GM19238 (cell line): ENCODE results near the gene TNFRSF9.
"Not testable (repeated sequence)": the region's sequence is repeated elsewhere in the genome, so short reads cannot be mapped to it uniquely, and the experiment has no call there.

Experiments
- DNase-seq: peaks from one replicate; pipeline ENCODE4 v3.0.0; 2011; ENCODE audit warnings: low spot score; ENCODE audit not compliant: insufficient read length

TNFRSF9 gene

DNA sequence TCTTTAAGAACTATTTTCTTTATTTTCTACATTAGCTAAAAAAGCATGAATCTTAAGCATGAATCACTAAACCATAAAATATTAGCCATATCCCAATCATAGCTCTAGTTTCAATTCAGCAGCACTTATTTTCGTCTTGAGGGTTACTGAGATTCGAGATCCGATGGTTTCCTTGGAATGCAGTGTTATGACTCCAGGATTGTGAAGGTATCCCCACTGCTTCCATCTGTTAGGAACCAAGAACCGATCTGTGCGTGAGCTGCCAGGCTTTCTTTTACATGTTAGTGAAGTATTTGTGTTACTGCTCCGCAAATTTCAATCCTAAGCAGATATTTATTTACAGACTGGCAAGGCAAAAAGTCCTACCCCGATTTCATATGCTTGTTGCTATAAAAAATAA is 18.8 kb downstream of the TNFRSF9 start:
- DNase-seq = no peak

DNA sequence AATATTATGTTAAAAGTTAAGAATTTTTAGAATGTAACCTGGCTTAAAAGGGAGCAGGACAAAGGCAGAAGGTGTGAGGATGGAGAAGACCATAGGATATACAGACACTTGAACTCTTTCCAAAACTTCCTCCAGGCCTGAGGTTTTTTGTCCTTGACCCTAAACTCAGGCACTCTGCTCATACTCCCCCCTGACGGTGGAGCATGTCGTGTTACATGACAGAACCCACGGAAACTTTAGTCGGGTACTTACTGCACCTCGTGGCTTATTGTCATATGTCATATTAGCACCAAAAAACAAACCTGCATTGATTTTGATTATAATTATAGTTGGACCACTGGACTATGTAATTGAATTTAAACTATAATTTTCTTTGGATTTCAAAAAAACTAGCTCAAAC is 20.8 kb downstream of the TNFRSF9 start:
- DNase-seq = no peak

DNA sequence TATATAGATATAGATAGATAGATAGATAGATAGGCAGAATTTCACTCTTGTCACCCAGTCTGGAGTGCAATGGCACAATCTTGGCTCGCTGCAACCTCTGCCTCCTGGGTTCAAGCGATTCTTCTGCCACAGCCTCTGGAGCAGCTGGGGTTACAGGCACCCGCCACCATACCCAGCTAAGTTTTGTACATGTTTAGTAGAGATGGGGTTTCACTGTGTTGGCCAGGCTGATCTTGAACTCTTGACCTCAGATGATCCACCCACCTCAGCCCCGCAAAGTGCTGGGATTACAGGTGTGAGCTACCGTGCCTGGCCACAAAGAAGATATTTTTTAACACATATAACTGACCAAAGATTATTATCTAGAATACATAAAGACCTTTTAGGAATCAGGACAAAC is 22.7 kb downstream of the TNFRSF9 start:
- not testable (repeated sequence) for DNase-seq

DNA sequence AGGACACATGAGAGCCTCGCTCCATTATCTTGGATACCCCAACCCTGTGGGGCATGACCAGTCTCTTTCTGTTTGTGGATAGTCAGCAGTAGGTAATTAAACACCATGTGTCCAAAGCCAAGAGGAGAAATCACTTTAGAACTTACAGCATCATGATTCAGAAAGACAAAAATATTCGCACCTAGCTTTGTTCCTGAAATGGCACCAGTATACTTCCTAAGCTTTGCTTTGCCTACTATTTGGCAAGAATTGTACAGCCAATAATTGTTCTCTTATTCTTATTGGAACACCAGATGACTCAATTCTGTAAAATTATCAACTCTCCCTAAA is 24.2 kb downstream of the TNFRSF9 start:
- no peak for DNase-seq

DNA sequence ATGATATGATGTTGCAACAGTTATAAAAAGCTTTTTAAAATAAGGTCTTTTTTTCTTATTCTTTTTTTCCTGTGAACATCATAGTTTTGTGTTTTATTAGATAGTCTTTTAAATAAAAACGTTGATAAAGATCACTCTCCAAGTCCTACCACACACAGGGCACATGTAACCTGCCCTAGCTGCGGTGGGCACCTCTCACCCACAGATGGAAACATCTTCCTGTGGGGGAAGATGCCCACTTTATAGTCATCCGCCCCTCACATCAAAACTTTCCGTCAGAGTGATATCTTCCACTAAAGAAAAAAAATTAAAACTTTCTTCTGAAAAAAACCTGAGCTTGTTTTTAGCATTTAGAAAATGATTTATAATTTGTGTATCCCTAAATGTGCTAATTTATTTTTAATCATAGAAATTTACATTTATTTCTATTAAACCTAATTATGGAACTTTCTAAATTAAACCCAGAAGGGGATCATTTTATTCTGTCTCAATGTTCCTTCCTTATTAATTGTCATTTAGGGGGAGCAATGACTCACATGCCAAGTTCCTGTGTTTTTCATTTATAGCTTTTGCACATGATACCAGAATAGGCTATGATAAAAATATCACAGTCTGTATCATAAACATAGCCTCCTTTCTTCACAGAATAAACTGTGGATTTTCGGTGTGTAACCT is 24.7 kb downstream of the TNFRSF9 start:
- no peak for DNase-seq

DNA sequence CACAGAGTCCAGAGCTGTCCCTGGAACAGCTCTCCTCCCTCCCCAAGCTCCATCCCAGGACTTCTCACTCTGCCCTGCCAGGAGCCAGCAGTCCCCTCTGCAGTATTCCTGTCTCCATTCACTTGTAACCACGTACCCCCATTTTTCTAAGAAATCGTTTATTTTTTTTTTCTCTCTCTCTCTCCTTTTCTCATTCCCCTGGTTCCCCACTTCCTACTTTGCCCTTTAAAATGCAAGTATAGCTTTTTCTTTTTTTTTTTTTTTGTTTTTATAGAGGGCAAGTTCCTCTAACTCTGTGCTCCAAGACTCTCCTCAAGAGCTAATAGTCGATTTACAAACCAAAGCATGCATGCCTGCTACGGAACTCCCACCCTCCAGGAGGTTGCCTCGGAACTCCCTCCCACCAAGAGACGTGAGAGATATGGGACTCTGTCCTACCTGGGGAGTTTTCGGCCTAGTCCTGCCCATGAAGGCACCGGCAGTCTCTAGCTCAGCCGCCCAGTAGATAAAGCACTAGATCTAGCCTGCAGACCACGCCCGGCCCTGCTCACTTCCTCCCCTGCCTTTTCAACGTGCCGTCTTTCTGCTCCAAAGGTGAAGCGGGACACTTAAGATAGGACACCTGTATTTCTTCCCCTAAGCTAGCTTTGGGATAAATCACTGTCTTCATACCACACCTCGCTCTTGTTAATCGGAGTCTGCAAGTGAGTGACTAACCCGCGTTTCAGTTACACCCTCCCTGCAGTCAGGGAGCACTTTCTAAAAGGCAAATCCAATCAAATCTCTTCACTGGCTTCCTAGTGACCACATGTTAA is 27.7 kb downstream of the TNFRSF9 start:
- peak; percentile 26 for DNase-seq

DNA sequence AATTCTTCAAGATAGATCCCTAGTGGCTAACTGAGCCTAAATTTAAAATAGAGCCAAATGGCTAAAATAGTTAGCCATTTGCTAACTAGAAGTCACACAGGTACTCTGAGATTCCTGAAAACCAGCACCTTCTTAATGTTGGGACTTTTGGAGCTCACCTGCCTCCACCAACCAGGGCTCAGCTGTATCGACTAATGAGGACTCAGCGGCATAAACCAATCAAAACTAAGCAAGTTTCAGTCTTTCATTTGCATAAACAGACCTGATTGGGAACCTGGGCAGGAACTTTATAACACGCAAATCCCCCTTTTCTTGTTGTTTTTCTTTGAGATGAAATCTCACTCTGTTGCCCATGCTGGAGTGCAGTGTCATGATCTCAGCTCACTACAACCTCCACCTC is 28.5 kb downstream of the TNFRSF9 start:
- DNase-seq = no peak

DNA sequence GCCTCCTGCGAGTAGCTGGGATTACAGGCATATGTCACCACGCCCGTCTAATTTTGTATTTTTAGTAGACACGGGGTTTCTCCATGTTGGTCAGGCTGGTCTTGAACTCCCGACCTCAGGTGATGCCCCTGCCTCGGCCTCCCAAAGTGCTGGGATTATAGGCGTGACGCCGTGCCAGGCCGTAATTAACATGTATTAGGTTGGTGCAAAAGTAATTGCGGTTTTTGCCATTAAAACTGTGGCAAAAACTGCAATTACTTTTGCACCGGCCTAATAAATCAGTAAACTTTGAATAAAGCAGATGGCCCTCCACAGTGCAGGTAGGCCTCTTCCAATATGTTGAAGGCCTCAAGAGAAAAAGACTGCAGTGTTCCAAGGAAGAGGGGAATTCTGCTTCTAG is 35.4 kb downstream of the TNFRSF9 start:
- no peak for DNase-seq

DNA sequence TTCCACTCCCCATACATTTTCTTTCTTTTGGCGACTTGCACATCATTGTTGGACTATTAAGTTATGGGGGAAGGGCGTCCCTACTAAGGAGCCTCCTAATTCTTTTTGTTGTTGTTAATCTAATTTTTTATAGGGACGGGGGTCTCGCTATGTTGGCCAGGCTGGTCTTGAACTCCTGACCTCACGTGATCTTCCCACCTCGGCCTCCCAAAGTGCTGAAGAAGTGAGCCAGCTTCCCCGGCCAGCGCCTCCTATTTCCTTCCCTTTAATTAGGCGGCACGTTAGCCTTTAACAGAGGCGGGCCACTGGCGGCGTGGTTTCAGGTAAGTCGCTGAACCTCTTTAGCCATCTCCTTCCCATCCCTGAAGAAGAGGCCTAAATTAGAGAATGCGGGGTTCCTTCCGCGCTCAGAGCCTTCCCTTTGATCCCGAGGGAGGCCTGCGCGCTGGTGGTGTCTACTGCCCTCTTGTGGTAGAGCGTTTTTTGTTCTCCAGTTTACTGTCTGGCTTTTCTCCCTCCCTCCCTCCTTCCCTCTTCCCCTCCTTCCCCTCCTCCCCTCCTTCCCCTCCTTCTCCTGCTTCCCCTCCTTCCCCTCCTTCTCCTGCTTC is 38.1 kb downstream of the TNFRSF9 start:
- peak; percentile 49 for DNase-seq

DNA sequence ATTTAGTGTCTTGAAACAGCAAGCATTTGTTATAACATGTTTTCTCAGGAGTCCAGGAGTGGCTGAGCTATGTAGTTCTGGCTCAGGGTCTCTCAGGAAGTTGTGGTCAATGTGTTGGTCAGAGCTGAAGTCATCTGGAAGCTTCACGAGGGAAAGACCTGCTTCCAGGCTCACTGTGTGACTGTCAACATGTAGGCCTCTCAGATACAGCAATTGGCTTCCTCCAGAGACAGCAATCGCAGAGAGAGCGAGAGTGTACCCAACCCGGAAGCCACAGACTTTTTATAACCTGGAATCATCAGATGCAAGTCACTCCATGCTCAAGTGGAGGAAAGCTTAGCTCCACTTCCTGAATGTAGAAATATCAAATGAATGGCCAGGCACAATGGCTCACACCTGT is 40.9 kb downstream of the TNFRSF9 start:
- DNase-seq = no peak

DNA sequence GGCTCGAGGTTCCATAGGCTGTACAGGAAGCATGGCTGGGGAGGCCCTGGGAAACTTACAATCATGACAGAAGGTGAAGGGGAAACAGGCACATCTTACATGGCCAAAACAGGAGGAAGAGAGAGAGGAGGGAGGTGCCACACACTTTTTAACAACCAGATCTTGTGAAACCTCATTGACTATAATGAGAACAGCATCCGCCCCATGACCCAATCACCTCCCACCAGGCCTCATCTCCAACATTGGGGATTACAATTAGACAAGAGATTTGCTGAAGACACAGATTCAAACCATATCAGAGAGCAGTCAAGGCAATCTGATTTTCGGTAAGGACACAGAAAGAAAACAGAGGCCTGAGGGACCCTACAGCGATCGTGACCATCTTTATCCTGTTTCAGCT is 41.7 kb downstream of the TNFRSF9 start:
- no peak for DNase-seq

DNA sequence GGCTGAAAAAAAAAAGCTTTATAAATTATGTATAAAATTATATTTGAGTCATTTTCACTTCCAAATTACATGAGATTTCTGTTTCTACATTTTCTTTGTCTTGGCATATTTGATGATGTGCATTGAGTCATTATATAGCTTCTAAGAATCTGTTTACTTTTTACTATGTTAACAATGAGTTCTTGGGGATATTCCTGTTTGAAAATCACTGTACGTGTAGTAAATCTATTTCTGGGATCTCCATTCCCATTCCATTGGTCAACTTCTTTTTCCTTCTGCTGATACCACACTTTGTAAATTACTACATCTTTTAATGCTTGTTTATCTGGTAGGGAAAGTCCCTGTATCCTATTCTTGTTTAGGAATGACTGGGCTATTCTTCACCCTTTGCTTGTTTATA is 43.6 kb downstream of the TNFRSF9 start:
- no peak for DNase-seq

DNA sequence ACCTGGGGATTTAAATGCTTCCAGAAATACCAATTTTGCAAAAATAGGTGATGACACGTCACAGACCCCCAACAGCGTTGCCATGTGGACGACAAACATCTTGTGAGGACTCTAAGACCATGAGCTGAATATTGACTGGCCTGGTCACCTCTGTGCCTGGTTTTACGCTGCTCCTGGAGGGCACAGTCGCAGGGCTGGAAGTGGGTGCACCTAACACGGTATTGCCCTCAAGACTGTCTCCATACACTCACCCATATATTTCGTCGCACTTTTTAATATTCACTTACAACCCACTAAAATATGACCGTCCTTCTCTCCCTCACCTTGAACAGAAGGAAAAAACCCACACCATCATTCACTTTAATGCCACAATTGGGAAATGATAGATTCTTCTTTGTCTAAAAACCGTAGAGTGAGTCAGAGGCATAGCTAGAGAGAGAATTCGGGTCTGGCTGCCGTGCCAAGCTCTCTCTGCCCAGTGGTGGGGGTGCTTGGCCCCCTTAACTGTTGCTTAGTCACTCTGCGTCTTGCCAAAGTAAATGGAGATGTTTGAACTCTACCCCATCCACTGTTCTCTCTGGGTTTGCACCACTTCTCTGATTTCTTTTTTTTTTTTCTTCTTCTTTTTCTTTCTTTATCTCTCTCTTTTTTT is 47.0 kb downstream of the TNFRSF9 start:
- no peak for DNase-seq

DNA sequence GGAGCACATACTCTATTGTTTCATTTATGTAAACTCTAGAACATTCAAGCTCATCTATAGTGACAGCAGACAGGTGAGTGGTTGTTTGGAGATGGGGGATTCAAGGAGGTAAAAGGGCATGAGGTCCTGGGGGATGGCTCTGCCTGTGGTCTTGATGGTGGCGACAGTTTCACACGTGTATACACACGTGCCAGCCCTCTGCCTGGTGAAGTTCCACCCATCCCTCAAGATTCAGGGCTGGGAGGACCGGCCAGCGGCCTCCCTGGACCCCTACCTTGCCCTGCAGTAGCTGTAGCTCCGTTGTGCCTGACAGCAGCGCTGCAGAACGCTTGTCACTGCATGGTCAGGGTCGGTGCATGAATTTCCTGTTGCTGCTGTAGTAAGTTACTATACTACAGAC is 48.8 kb downstream of the TNFRSF9 start:
- no peak for DNase-seq

DNA sequence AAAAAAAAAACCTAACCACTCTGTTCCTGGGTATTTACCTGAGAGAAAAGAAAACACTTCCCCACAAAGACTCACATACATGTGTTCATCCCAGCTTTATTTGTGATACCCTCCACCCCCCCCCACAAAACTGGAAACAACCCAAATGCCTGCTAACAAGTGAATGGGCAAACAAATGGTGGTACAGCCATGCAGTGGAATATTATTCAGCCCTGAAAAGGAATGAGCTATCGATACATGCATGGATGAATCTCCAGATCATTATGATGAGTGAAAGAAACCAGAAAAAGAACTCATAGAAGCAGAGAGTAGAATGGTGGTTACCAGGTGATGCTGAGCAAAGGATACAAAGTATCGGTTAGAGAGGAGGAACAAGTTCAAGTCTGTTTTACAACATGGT is 49.8 kb downstream of the TNFRSF9 start:
- DNase-seq = no peak

DNA sequence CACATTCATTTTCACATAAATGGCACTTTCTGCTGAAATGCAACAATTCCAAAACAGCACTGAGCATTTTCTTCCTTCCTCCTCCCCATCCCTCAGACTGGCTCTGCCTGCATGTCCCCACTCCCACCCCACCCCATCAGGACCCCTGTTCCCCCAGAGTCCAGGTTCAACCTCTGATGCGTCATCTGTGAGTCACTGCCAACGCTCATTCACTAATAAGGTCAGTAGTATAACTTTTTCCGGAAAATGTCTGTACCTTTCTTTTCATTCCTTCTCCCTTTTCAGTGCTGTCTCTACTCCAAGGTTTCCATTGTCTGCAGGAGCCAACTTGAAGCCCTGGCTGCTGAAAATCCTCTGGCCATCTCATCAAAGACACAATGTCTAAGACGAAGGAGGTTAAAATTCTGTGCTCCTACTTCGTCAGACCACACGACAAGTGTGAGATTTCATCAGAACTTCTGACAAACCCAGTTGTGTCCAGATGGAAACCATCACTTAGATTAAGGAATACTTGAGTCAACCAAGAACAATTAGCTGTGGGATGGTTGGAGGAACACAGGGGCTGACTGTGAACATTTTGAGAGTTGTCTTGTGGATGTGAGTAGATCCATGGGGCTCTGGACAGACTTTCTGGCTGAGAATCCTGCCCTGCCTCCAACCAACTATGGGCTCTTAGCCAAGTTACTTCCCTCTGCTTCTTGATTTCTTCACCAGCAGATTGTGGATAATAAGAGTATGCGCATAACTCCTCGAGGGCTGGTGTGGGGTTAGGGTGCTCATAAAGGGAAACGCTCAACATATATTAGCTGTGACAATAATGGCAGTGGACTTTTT is 52.2 kb downstream of the TNFRSF9 start:
- DNase-seq = no peak

DNA sequence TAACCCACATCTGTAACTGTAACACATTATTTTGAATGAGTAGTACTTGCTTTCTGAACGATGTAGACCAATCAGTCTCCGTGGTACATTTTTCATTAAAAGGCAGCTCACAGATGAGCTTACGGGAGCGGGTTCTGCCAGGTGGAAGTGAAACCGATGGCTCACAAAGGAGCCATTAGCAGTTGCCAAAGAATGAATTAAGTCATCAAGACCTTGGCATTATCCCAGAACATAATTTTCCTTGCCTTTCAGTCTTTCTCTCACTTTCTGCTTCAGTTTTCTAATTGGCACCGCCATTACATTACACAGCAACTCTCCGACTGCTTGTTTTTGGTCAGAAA is 54.3 kb downstream of the TNFRSF9 start:
- DNase-seq = no peak

DNA sequence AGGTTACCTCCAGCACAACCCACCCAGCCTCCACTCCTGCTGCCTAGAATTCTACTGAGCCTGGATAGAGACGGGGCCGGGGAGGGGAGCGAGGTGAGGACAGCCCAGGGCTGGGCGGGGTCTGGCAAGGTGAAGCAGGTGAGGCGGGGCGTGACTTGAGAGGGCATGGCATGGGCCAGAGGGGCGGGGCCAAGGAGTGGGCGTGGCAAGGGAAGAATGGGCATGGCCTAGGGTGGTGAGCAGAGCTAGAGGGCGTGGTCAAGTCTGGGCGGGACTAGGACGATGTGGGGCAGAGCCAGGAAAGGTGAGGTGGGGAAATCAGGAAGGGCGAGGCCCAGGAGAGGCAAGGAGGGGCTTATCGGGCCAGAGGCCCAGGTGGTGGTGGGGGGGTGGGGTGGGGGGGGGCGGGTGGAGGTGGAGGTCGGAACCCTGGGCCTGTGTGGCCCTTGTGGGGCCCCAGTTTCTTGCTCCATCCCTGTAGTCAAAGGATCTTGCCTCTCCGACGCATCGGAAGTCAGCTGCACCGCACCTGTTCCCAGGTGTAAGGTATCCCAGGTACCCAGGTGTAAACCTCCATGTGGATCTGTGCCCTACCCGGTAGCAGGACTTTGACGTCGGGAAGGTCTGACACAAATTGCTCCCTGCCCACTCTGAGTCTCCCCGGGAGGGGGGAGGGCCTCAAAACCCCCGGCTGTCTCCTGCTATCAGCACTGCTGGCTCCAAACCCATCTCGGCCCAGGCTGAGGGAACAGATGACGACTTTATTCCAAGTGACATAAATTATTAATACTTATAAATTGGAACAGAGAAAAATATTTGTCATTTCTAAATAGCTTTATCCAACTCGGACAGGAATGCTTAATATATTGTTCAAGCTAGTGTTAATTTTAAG is 54.9 kb downstream of the TNFRSF9 start:
- no peak for DNase-seq

DNA sequence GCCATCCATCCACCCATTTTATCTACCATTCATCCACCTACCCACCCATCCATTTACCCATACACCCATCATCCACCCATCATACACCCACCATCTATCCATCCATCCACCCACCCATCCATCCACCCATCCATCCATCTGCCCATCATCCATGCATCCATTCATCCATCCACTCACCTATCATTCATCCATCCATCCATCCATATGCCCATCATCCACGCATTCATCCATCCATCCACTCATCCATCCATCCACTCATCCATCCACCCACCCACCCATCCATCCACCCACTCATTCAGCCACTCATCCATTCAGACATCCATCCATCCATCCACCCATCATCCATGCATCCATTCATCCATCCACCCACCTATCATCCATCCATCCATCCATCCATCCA is 55.9 kb downstream of the TNFRSF9 start:
- DNase-seq = no peak

DNA sequence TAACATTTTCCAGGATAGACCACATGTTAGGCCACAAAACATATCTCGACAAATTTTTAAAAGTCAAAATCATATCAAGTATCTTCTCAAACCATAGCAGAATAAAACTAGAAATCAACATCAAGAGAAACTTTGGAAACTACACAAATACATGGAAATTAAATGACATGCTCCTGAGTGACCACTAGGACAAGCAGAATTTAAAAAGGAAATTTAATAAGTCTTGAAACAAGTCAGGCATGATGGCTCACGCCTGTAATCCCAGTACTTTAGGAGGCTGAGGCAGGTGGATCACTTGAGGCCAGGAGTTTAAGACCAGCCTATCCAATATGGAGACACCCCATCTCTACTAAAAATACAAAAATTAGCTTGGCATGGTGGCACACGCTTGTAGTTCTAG is 61.4 kb downstream of the TNFRSF9 start:
- DNase-seq = no peak

DNA sequence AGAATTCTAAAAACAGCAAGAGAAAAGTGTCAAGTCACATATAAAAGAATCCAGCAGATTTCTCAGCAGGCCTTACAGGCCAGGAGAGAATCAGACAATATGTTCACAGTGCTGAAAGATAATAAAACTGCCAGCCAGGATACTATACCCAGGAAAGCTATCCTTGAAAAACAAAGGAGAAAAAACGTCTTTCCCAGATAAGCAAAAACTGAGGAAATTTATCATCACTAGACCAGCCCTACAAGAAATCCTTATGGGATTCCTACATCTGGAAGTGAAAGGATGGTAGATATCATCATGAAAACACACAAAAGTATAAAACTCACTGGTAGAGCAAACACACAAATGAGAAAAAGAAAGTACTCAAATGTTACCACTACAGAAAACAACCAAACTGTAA is 62.6 kb downstream of the TNFRSF9 start:
- DNase-seq = no peak
